Caco-2 (cell line): ENCODE data around the gene CLDN9. TPM values are rescaled to one million over a fixed set of nuclear protein-coding genes. Genes with fewer than 3 reads are reported as not detected.

Source experiments
- BruUV-seq: library from RNA; stranded (reverse); fragments of 400-500 nt; replicated peaks from 2 replicates; lab custom pipeline; 2021; lab: Mats Ljungman, UMichigan
- CTCF ChIA-PET: fragments of 300-600 bp; sonication (Branson Sonifier 250); formaldehyde crosslinking; loops from one replicate; lab custom pipeline; 2022; ENCODE audit warnings: antibody characterized with exemption; lab: Charles Lee
- POLR2A ChIA-PET: fragments of 300-600 bp; sonication (Branson Sonifier 250); formaldehyde crosslinking; loops from one replicate; lab custom pipeline; 2022; ENCODE audit warnings: antibody characterized with exemption; lab: Charles Lee
- DNase-seq, 2 experiments: peaks; one replicate each; pipeline versions ENCODE4 v3.0.0 to v3.0.0-alpha.2; 2020 to 2022
- H3K27me3 ChIP-seq: replicated peaks from 2 replicates; pipeline ENCODE4 v1.6.0; 2011; ENCODE audit warnings: low read length; ENCODE audit not compliant: control insufficient read depth, insufficient read depth
- H3K36me3 ChIP-seq: 2 replicates; pipeline ENCODE4 v1.5.1; 2011; ENCODE audit warnings: low read length; ENCODE audit not compliant: control insufficient read depth, insufficient read depth
- H3K4me1 ChIP-seq: fragments of 250-450 bp; sonication (Bioruptor Pico); 2 replicates; pipeline ENCODE4 v1.5.1; 2020; ENCODE audit warnings: mild to moderate bottlenecking
- H3K4me3 ChIP-seq: 2 replicates; pipeline ENCODE4 v1.5.1; 2011; ENCODE audit warnings: low read depth, mild to moderate bottlenecking, control low read depth, low read length
- H3K9me3 ChIP-seq: fragments of 250-450 bp; sonication (Bioruptor Pico); 2 replicates; pipeline ENCODE4 v1.5.1; 2020; ENCODE audit warnings: mild to moderate bottlenecking, moderate library complexity
- H3K27ac Mint-ChIP-seq: one replicate; pipeline ENCODE4 v1.8.0; 2022; ENCODE audit warnings: mixed read lengths; ENCODE audit not compliant: unreplicated experiment
- H3K27me3 Mint-ChIP-seq: one replicate; pipeline ENCODE4 v1.8.0; 2022; ENCODE audit warnings: mixed read lengths; ENCODE audit not compliant: insufficient read depth, unreplicated experiment
- H3K36me3 Mint-ChIP-seq: one replicate; pipeline ENCODE4 v1.8.0; 2022; ENCODE audit warnings: mild to moderate bottlenecking, mixed read lengths; ENCODE audit not compliant: insufficient read depth, unreplicated experiment
- H3K4me1 Mint-ChIP-seq: one replicate; pipeline ENCODE4 v1.8.0; 2022; ENCODE audit warnings: low read depth, mixed read lengths; ENCODE audit not compliant: unreplicated experiment
- H3K4me3 Mint-ChIP-seq: one replicate; pipeline ENCODE4 v1.8.0; 2022; ENCODE audit warnings: mild to moderate bottlenecking, moderate library complexity, mixed read lengths; ENCODE audit not compliant: unreplicated experiment
- H3K9me3 Mint-ChIP-seq: one replicate; pipeline ENCODE4 v1.8.0; 2022; ENCODE audit warnings: mixed read lengths; ENCODE audit not compliant: unreplicated experiment
- intact Hi-C: fragments of 100-400 bp; cut with micrococcal nuclease; formaldehyde crosslinking; loops from one replicate; pipeline ENCODE4 v1.10.0; 2022; ENCODE audit not compliant: unreplicated experiment
- total RNA-seq: library from RNA; stranded (reverse); gene quantifications from 2 replicates; pipeline ENCODE4 v1.2.3, GENCODE V29; 2022
- TF ChIP-seq, protein P1 (sequence below), 2 experiments: fragments of 200-600 bp in 1 of 2; IDR thresholded peaks; 1 replicate in 1 of 2; 2 replicates in 1 of 2; pipeline versions ENCODE4 v1.5.1 to v1.8.0; 2011 to 2022; ENCODE audit warnings: antibody characterized with exemption in 1 of 2, control low read depth in 1 of 2, inconsistent platforms in 1 of 2, low read depth in 1 of 2, low read length in 1 of 2, mild to moderate bottlenecking in 1 of 2, moderate library complexity in 1 of 2; ENCODE audit not compliant: insufficient read depth in 1 of 2, severe bottlenecking in 1 of 2, unreplicated experiment in 1 of 2

CLDN9 gene
- total RNA-seq, 1 experiment from 2014 or later, result 0.79 TPM

GRCh38 chr16:3004319-3004718, 8.4 kb upstream of the CLDN9 start:
- intact Hi-C loops, result loop anchor here (1.0 kb wide), 1 partner anchor 17 kb away; no protein-coding TSS in a partner anchor
- peaks cover 31% of the 10 kb centered on the region for H3K36me3 Mint-ChIP-seq
- peaks cover 18% of the 10 kb centered on the region for H3K4me1 Mint-ChIP-seq
- Histone ChIP-seq H3K4me1 (peaks cover 41% of the 10 kb centered on the region), H3K4me3 (peak overlapping the region; percentile 52), H3K36me3 (peaks cover 1% of the 10 kb centered on the region; the same call in 1 of the 2 replicates), H3K9me3 (no peaks in the 10 kb centered on the region), H3K27me3 (no peaks in the 10 kb centered on the region)
- BruUV-seq, result no TSS peak
- CTCF ChIA-PET, result interaction anchor here (0.5 to 6.6 kb wide), 10 partner anchors 12 to 536 kb away, joined by 3 to 113 read pairs (median 6); partner anchors contain the start of genes HCFC1R1, THOC6 and TNFRSF12A
- peak in 1 of 2 experiments; percentile 49 for DNase-seq
- no peaks in the 10 kb centered on the region for H3K27me3 Mint-ChIP-seq
- peak overlapping the region; percentile 89 for H3K4me3 Mint-ChIP-seq
- TF ChIP-seq, protein P1, sequence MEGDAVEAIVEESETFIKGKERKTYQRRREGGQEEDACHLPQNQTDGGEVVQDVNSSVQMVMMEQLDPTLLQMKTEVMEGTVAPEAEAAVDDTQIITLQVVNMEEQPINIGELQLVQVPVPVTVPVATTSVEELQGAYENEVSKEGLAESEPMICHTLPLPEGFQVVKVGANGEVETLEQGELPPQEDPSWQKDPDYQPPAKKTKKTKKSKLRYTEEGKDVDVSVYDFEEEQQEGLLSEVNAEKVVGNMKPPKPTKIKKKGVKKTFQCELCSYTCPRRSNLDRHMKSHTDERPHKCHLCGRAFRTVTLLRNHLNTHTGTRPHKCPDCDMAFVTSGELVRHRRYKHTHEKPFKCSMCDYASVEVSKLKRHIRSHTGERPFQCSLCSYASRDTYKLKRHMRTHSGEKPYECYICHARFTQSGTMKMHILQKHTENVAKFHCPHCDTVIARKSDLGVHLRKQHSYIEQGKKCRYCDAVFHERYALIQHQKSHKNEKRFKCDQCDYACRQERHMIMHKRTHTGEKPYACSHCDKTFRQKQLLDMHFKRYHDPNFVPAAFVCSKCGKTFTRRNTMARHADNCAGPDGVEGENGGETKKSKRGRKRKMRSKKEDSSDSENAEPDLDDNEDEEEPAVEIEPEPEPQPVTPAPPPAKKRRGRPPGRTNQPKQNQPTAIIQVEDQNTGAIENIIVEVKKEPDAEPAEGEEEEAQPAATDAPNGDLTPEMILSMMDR (IDR thresholded peaks at IDR 0.05; ENCODE audit: insufficient read depth in 1 of 2, low read depth in 1 of 2, low read length in 1 of 2, severe bottlenecking in 1 of 2, unreplicated experiment in 1 of 2), result no peak
- no peaks in the 10 kb centered on the region for H3K9me3 Mint-ChIP-seq
- POLR2A ChIA-PET, result interaction anchor here (0.6 to 6.5 kb wide), 7 partner anchors 17 to 260 kb away, joined by 3 to 83 read pairs (median 5); partner anchors contain the start of genes HCFC1R1, IL32, PKMYT1 and THOC6
- H3K27ac Mint-ChIP-seq, result peak overlapping the region; percentile 90

- H3K4me1 ChIP-seq, result peaks cover 46% of the 10 kb centered on the region
- H3K9me3 ChIP-seq, result no peaks in the 10 kb centered on the region
- peaks cover 1% of the 10 kb centered on the region; the same call in 1 of the 2 replicates for H3K36me3 ChIP-seq
- ChIA-PET CTCF (interaction anchor here (1.5 to 6.6 kb wide), 3 partner anchors 17 to 27 kb away, joined by 21 to 113 read pairs (median 89); partner anchors contain the start of genes HCFC1R1, THOC6 and TNFRSF12A), POLR2A (interaction anchor here (0.6 to 6.5 kb wide), 2 partner anchors 17 to 101 kb away, joined by 3 to 83 read pairs; partner anchors contain the start of genes HCFC1R1, THOC6 and TNFRSF12A)
- intact Hi-C loops, result loop anchor here (1.0 kb wide), 1 partner anchor 16 kb away; no protein-coding TSS in a partner anchor
- Mint-ChIP-seq H3K27ac (peak overlapping the region; percentile 90), H3K4me1 (peaks cover 18% of the 10 kb centered on the region), H3K4me3 (peak overlapping the region; percentile 89), H3K27me3 (no peaks in the 10 kb centered on the region), H3K9me3 (no peaks in the 10 kb centered on the region), H3K36me3 (peaks cover 35% of the 10 kb centered on the region)
- peak; percentile 76 to 84 for DNase-seq
- TF ChIP-seq, protein P1 (IDR thresholded peaks at IDR 0.05; ENCODE audit: insufficient read depth in 1 of 2, low read depth in 1 of 2, low read length in 1 of 2, severe bottlenecking in 1 of 2, unreplicated experiment in 1 of 2), result no peak
- TSS peak; percentile 22 for BruUV-seq
- no peaks in the 10 kb centered on the region for H3K27me3 ChIP-seq
- peak overlapping the region; percentile 52 for H3K4me3 ChIP-seq
These were observed 7.9 kb upstream of the CLDN9 start for GRCh38 chr16:3004781-3005284.

- DNase-seq, result peak in 1 of 2 experiments; percentile 77
- peaks cover 32% of the 10 kb centered on the region for H3K36me3 Mint-ChIP-seq
- no peaks in the 10 kb centered on the region for H3K9me3 ChIP-seq
- no peaks in the 10 kb centered on the region for H3K36me3 ChIP-seq
- CTCF ChIA-PET, result interaction anchor here (0.6 to 6.6 kb wide), 5 partner anchors 14 to 151 kb away, joined by 3 to 113 read pairs (median 4); partner anchors contain the start of genes HCFC1R1, THOC6 and TNFRSF12A
- no TSS peak for BruUV-seq
- POLR2A ChIA-PET, result interaction anchor here (0.5 to 6.5 kb wide), 3 partner anchors 14 to 127 kb away, joined by 4 to 83 read pairs (median 5); partner anchors contain the start of genes HCFC1R1, THOC6, TNFRSF12A and ZNF213
- H3K27ac Mint-ChIP-seq, result peak overlapping the region; percentile 94
- no peaks in the 10 kb centered on the region for H3K27me3 Mint-ChIP-seq
- peaks cover 18% of the 10 kb centered on the region for H3K4me1 Mint-ChIP-seq
- peak overlapping the region; percentile 70 for H3K4me3 Mint-ChIP-seq
- H3K9me3 Mint-ChIP-seq, result no peaks in the 10 kb centered on the region
- TF ChIP-seq, protein P1 (IDR thresholded peaks at IDR 0.05; ENCODE audit: insufficient read depth in 1 of 2, low read depth in 1 of 2, low read length in 1 of 2, severe bottlenecking in 1 of 2, unreplicated experiment in 1 of 2), result no peak
- H3K27me3 ChIP-seq, result no peaks in the 10 kb centered on the region
- H3K4me1 ChIP-seq, result peaks cover 63% of the 10 kb centered on the region
- no peak overlapping the region for H3K4me3 ChIP-seq
- intact Hi-C loops, result no loop called here
These were observed 5.4 kb upstream of the CLDN9 start for GRCh38 chr16:3007059-3007956.
